RWPE1 (cell line): ENCODE measurements around the gene KCNC1.
A peak's percentile ranks its signal among the peaks of the same experiment; 100 is the strongest.

ENCODE experiments used
- CTCF ChIA-PET: fragments of 350-600 bp; sonication (Branson Sonifier 250); formaldehyde crosslinking; extraction: SDS; loops from one replicate; lab custom pipeline; 2021; lab: Yijun Ruan, JAX
- POLR2A ChIA-PET: fragments of 400-600 bp; formaldehyde crosslinking; extraction: SDS; loops from one replicate; lab custom pipeline; 2020; ENCODE audit warnings: antibody characterized with exemption; ENCODE audit not compliant: low non-redundant PET; lab: Yijun Ruan, JAX
- DNase-seq: peaks from one replicate; pipeline ENCODE4 v3.0.0; 2012; ENCODE audit warnings: low spot score
- H3K27ac ChIP-seq: fragments of 450-650 bp; 2 replicates; pipeline ENCODE4 v1.5.1; 2017
- TF ChIP-seq, protein P1 (sequence below): fragments of 450-650 bp; conservative IDR thresholded peaks from 2 replicates; pipeline ENCODE4 v1.5.1; 2017; ENCODE audit warnings: low read depth, mild to moderate bottlenecking

KCNC1 gene

DNA sequence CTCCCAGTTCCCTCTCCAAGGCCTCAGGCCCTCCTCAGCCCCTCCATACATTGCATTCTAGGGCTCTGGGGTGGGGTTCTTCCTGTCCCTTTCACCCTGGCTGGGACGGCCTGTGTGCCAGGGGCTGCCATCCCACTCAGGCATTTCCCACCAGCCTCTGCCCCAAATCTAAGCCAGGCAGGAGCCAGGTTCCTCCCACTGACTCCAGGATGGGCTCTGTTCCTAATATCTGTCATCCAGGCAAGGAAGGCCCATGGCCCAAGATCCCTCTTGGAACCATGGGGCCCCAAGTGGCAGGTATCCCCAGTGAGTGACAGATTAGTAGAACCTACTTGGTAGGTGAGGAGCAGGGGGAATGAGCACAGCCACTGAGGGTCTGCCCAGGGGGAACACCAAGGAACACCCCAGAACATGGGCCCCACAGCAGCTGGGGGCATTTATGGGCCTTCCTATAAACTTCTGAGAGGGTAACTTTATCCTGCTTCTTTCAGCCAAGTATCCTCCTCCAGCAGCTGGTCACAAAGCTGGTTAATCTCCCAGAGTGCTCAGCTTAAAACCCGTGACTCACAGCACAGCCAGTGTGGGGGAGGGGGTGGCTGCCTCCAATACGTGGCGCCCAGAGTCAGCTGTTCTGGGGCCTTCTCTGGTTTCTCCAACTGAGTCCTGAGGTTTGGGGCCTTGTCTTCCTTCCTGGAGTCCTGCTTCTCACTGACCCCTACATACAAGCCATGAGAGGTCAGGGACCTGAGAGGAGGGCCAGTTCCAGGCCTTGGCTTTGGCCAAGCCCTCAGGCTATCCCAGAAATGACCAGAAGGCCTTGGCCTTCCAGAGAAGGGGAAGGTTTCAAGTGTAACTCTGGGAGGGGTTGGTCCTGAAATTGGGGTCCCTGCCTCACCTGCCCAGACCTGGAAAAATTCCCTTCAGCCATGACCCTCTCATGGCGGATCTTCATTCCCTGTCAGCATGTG is 35.1 kb upstream of the KCNC1 start:
- ChIA-PET CTCF (no interaction called here), POLR2A (no interaction called here)
- H3K27ac ChIP-seq = no peak overlapping the region
- no peak for DNase-seq
- TF ChIP-seq, protein P1, sequence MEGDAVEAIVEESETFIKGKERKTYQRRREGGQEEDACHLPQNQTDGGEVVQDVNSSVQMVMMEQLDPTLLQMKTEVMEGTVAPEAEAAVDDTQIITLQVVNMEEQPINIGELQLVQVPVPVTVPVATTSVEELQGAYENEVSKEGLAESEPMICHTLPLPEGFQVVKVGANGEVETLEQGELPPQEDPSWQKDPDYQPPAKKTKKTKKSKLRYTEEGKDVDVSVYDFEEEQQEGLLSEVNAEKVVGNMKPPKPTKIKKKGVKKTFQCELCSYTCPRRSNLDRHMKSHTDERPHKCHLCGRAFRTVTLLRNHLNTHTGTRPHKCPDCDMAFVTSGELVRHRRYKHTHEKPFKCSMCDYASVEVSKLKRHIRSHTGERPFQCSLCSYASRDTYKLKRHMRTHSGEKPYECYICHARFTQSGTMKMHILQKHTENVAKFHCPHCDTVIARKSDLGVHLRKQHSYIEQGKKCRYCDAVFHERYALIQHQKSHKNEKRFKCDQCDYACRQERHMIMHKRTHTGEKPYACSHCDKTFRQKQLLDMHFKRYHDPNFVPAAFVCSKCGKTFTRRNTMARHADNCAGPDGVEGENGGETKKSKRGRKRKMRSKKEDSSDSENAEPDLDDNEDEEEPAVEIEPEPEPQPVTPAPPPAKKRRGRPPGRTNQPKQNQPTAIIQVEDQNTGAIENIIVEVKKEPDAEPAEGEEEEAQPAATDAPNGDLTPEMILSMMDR = no peak

DNA sequence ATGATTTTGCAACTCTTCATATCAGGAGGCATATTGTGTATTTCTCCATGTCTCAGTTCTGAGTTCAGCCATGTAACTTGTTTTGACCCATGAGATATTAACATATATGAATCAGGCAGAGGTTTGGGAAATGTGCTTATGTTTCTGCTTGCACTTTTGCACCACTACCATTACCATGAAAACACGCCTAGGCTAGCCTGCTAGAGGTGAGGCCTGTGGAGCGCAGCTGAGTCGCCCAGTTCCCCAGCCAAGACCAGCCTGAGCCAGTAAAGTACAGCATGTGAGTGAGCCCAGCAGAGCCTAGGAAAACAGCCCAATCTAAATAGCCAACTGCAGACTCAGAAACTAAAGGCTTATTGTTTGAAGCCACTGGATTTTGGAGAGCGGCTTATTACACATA is 33.6 kb upstream of the KCNC1 start:
- no peak overlapping the region for H3K27ac ChIP-seq
- ChIA-PET POLR2A (no interaction called here), CTCF (interaction anchor here (1.5 kb wide), 1 partner anchor 163 kb away, joined by 4 read pairs; no protein-coding TSS in a partner anchor)
- no peak for DNase-seq
- TF ChIP-seq, protein P1 = no peak

DNA sequence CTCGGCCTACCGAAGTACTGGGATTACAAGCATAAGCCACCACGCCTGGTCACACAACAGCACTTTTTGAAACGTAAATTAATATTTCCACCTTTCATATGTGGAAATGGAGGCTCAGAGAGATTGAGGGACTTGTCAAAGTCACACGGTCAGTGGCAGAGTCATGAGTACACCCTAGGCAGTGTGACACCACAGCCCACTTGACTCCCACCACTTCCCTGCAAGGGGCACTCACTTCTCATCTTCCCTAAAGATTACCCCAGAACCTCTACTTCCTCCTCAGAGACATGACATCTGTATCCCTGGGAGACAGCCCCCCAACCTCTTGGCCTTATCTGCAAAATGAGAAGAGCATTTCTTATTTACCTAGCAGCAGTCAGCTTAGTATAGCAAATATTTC is 31.7 kb upstream of the KCNC1 start:
- CTCF ChIA-PET = no interaction called here
- no peak for DNase-seq
- POLR2A ChIA-PET = no interaction called here
- H3K27ac ChIP-seq = no peak overlapping the region
- TF ChIP-seq, protein P1 = no peak

DNA sequence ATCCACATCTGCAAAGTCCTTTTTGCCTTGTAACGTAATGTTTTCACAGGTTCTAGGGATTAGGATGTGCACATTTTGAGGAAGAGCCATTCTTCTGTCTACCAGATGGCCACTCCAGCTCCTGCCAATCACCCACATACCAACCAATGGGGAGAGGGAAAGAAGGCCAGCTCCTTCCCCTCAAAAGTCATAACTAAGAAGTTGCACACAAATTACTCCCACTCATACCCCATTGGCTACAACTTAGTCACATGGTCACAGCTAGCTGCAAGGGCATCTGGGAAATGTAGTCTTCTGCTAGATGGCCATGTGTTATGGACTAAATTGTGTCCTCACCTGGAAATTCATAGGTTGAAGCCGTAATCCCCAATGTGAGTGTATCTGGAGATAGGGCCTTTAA is 30.6 kb upstream of the KCNC1 start:
- ChIA-PET CTCF (interaction anchor here (0.6 kb wide), 1 partner anchor 15 kb away, joined by 3 read pairs; no protein-coding TSS in a partner anchor), POLR2A (no interaction called here)
- H3K27ac ChIP-seq = no peak overlapping the region
- TF ChIP-seq, protein P1 = no peak
- peak; percentile 30 for DNase-seq

DNA sequence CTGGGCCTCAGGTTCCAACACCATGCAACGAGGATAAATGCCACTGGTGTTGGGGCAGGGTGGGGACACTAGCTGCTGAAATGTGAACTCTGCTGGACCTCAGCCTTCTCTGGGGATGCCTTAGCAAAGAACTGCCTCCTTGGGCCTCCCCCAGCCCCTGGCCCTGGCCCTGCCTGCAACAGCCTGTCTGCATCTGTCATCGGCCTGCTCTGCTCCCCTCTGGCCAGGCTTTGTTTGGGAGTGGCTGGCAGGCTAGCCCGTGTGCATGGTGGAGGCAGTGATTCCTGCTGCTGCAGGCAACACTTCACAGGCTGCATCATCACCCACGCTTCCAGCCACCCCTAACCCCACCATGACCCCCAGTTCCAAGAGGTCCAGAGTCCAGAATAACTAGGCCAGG is 26.8 kb upstream of the KCNC1 start:
- H3K27ac ChIP-seq = no peak overlapping the region
- ChIA-PET CTCF (interaction anchor here (1.0 kb wide), 1 partner anchor 13 kb away, joined by 3 read pairs; no protein-coding TSS in a partner anchor), POLR2A (no interaction called here)
- TF ChIP-seq, protein P1 = no peak
- DNase-seq = no peak

DNA sequence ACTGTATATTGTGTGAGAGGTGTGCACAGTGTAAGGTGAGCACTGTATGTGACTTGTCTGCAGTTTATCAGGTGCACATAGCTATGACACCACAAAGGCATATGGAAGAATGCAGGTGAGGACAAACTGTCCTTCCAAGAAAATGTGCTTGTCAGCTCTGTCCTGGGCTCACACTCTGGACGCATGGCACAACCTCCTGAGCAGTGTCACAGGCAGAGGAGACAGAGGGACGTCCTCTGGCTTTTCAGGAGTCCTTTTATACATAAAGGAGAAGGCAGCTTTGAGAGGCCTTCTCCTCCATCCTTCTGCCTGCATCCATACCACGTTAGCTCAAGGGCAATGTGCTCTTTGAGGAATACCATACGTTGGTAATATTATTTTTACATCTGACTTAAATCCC is 22.7 kb upstream of the KCNC1 start:
- ChIA-PET POLR2A (no interaction called here), CTCF (interaction anchor here (1.6 kb wide), 1 partner anchor 113 kb away, joined by 3 read pairs; no protein-coding TSS in a partner anchor)
- DNase-seq = no peak
- TF ChIP-seq, protein P1 = no peak
- no peak overlapping the region for H3K27ac ChIP-seq
